Spinal cord (tissue), 10 donors: ENCODE measurements around the gene ORMDL2. TPM values are rescaled to one million over a fixed set of nuclear protein-coding genes. Genes with fewer than 3 reads are reported as not detected.
"Not testable (repeated sequence)": the region's sequence is repeated elsewhere in the genome, so short reads cannot be mapped to it uniquely, and the experiment has no call there.

Source experiments
- DNase-seq, 6 donors: peaks; one replicate each; pipeline versions ENCODE4 v3.0.0 to v3.0.0-alpha.2; 2013 to 2015; ENCODE audit warnings: low spot score in 6 of 6, low read depth in 4 of 6
- H3K27ac ChIP-seq: one replicate; pipeline ENCODE4 v1.5.1; 2013; ENCODE audit warnings: low read depth, low read length, control low read depth
- H3K27me3 ChIP-seq: one replicate; pipeline ENCODE4 v1.6.1; 2013; ENCODE audit warnings: low read length; ENCODE audit not compliant: control insufficient read depth, insufficient read depth
- H3K36me3 ChIP-seq: one replicate; pipeline ENCODE4 v1.6.1; 2013; ENCODE audit warnings: low read length; ENCODE audit not compliant: control insufficient read depth, insufficient read depth
- H3K4me1 ChIP-seq: one replicate; pipeline ENCODE4 v1.6.1; 2013; ENCODE audit warnings: low read length; ENCODE audit not compliant: control insufficient read depth, insufficient read depth
- H3K4me3 ChIP-seq: one replicate; pipeline ENCODE4 v1.5.1; 2013; ENCODE audit warnings: low read depth, low read length, control low read depth
- H3K9me3 ChIP-seq: one replicate; pipeline ENCODE4 v1.6.1; 2013; ENCODE audit warnings: low read length; ENCODE audit not compliant: control insufficient read depth, insufficient read depth
- WGBS: methylation state at CpG from one replicate; pipeline ENCODE4 v1.1.5; 2013; ENCODE audit warnings: missing lambda C conversion rate; ENCODE audit not compliant: insufficient coverage; 5-methylcytosine and 5-hydroxymethylcytosine counted together
- polyA plus RNA-seq, 2 donors: library from polyadenylated mRNA; unstranded; fragments of 120-200 nt; gene quantifications; one replicate each; pipeline ENCODE4 v1.2.1, GENCODE V29; 2013; ENCODE audit not compliant: insufficient read length in 2 of 2
- total RNA-seq, 2 donors: library from RNA; depleted of rRNA in 1 of 2; stranded (reverse); fragments of 120-200 nt in 1 of 2; fragments of >200 nt in 1 of 2; gene quantifications; one replicate each; pipeline versions ENCODE4 v1.2.3 to v1.2.4, GENCODE V29; 2013 to 2014
- donor health status: healthy.

Gene ORMDL2
- total and polyA plus RNA-seq, 4 donors, result 12.6 to 29.9 (median 24.5) TPM

DNA sequence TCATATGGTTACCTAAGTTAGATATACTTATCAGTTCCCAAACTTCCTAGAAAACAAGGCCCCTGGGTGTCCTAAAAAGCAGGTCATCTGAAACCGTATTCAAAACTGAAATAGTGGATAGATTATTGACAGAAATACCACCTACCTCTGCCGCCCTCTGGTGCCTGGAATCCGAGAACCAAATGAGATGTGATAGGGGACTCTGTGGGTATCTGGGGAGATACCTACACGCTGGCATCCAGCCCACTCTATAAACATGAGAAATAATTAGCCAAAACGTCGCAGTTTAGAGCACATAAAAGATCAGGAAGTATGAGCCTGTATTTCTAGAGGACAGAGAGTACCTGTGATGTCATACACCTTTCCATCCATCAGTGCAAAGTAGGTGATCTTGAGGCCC, 4.4 kb downstream of the ORMDL2 start:
- no peaks in the 10 kb centered on the region for H3K9me3 ChIP-seq
- peaks cover 15% of the 10 kb centered on the region for H3K36me3 ChIP-seq
- peaks cover 20% of the 10 kb centered on the region for H3K4me1 ChIP-seq
- DNase-seq, result no peak
- 70% methylated on average over 2 of the region's 6 CpGs for WGBS
- H3K4me3 ChIP-seq, result no peak overlapping the region
- no peaks in the 10 kb centered on the region for H3K27me3 ChIP-seq
- H3K27ac ChIP-seq, result no peak overlapping the region

DNA sequence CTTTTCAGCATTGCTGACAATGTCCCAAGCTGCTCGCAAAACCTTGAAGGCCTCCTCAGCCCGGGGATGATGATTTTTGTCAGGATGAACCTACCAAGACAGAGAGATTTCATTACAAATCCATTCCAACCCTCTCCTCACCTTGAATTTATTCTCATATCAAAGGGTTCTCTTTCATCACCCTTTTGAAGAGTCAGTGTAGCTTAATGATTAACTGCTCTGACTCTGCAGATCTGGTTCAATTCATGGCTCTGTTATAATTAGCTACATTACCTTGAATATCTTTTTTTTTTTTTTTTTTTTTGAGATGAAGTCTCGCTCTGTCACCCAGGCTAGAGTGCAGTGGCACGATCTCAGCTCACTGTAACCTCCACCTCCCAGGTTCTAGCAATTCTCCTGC, 5.6 kb downstream of the ORMDL2 start:
- 93% methylated on average over 2 of the region's 4 CpGs for WGBS
- no peaks in the 10 kb centered on the region for H3K27me3 ChIP-seq
- peaks cover 27% of the 10 kb centered on the region for H3K4me1 ChIP-seq
- no peaks in the 10 kb centered on the region for H3K9me3 ChIP-seq
- no peak overlapping the region for H3K27ac ChIP-seq
- peaks cover 24% of the 10 kb centered on the region for H3K36me3 ChIP-seq
- no peak for DNase-seq
- no peak overlapping the region for H3K4me3 ChIP-seq

DNA sequence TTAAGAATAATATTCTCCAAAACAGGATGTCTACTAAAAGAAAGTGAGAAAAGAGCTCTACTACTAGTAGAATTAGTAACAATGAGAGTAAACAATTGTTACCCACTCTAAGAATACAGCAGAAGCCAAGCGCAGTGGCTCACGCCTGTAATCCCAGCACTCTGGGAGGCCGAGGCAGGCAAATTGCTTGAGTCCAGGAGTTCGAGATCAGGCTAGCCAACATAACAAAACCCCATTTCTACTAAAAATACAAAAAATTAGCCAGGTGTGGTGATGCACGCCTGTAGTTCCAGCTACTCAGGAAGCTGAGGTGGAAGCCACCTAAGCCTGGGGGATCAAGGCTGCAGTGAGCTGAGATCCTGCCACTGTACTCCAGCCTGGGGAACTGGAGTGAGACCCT, 6.9 kb downstream of the ORMDL2 start:
- 93% methylated on average over 3 of the region's 5 CpGs for WGBS
- Histone ChIP-seq H3K36me3 (peaks cover 24% of the 10 kb centered on the region), H3K27ac (no peak overlapping the region), H3K4me3 (no peak overlapping the region), H3K4me1 (peaks cover 34% of the 10 kb centered on the region), H3K9me3 (no peaks in the 10 kb centered on the region), H3K27me3 (no peaks in the 10 kb centered on the region)
- DNase-seq, result no peak

DNA sequence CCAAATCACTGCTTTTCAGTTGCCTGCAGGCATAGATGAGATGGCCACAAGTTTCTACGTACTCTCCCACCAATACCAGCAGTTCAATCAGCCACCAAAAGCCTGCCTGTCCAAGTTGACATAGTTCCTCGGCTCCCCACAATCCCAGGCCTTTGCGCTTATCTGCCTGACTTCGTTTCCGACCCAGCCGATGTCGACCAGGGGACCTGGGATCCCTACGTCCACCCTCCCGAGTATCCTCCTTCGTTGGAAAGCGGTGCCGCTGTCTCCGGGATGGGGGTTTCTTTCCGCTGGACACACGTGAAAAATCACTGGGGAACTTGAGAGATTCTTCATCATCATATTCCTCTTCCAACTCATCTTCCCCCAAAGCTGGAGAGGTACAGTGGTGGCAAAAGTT, 10.0 kb downstream of the ORMDL2 start:
- no peak for DNase-seq
- H3K27ac ChIP-seq, result no peak overlapping the region

DNA sequence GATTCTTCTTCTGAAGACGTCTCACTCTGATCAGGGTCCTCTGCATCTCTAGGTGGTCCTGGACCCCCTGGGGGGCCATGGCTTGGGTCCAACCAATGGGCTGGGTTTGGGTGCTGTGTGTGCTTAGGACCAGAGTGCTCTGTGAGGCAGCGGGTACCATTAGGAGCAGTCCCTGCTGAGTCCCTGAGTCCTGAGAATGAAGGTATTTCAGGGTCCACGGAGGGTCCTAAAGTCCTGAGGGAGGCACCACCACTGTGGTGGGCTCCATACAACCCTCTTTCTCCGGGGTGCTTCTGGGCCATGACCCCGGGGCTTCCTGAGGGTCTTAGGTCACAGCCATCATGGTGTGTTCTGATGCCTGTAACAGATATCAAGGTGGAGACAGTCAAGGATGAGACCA, 10.5 kb downstream of the ORMDL2 start:
- peaks cover 17% of the 10 kb centered on the region for H3K36me3 ChIP-seq
- no peaks in the 10 kb centered on the region for H3K27me3 ChIP-seq
- peak overlapping the region; percentile 72 for H3K4me3 ChIP-seq
- H3K9me3 ChIP-seq, result no peaks in the 10 kb centered on the region
- DNase-seq, result no peak
- 85% methylated on average over 4 of the region's 5 CpGs for WGBS
- H3K4me1 ChIP-seq, result peaks cover 59% of the 10 kb centered on the region
- no peak overlapping the region for H3K27ac ChIP-seq

More for the DNA sequence above, 10.0 kb downstream of the ORMDL2 start:
- Histone ChIP-seq H3K27me3 (no peaks in the 10 kb centered on the region), H3K9me3 (no peaks in the 10 kb centered on the region), H3K4me1 (peaks cover 54% of the 10 kb centered on the region), H3K36me3 (peaks cover 11% of the 10 kb centered on the region), H3K4me3 (no peak overlapping the region)
- 94% methylated on average over 10 of the region's 15 CpGs for WGBS

DNA sequence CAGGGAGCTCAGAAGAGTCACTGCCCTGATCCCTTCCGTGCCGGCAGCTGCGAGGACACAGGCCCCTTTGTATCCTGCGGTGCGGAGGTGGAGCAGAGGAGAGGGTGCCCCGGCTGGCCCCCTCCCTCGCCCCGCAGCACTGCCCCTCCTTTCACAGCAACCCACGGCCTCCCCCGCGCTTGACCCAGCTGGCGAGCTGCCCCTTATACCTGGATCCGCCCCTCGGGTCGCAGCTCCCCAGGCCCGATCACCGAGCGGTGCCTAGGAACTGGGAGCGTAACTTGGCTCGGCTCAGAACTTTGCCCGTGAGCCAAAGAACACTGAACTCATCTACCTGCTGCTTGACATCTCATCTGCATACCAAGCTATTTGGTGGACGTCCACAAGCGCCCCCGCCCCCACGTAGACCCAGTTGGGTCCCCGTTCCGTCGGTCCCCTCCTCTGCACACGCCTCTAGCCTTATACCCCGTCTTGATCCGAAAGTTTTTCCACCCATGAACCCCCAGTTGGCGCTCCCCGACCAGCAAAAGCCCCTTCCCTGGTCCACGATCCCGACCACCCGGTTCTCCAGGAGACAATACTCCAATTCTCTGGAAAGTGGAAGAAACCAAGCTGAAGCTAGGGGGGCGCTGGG, 12.2 kb downstream of the ORMDL2 start:
- peaks cover 27% of the 10 kb centered on the region for H3K36me3 ChIP-seq
- peak overlapping the region; percentile 93 for H3K27ac ChIP-seq
- no peaks in the 10 kb centered on the region for H3K27me3 ChIP-seq
- peaks cover 57% of the 10 kb centered on the region for H3K4me1 ChIP-seq
- H3K9me3 ChIP-seq, result no peaks in the 10 kb centered on the region
- H3K4me3 ChIP-seq, result peak overlapping the region; percentile 72
- 0% methylated on average over 31 of the region's 37 CpGs for WGBS
- peak in 1 of 6 donors; percentile 96 for DNase-seq

DNA sequence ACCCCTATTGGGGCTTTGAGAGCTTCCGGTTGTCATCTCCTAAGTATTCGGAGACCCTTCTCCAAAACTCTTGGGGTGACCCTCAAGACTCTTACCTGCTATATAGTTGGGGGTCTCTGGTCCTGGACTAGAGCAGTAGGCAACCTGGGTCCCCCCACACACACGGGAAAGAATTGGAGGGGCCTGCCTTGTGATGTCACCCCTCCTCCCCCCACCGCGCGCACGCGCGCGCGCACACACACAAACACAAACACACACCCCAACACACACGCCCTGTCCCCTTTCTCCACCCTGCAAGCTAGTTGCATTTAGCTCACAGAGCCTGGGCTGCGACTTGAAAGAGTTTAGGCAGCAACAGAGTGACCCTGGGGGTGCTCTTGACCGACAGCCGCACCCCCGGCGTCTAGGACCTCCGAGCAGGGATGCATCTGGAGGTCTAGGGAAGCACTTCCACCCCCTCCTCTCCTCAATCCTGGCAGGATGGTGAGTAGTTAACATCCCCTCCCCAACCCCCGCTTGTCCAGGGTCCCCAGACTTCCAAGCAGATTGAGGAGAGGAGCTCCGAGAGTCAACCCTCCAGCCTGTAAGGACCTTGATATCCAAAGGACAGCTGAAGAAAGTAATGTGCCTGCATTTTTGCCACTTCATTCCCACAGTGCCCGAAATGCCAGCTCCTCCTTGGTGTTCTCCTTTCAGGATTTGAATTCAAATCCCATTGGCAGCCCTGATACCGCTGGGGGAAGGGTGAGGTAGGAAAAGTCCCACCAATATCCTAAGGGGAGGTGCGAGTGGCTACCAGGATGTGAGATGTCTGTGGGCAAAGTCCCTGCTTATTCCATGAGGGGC, 13.0 kb downstream of the ORMDL2 start:
- Histone ChIP-seq H3K27me3 (no peaks in the 10 kb centered on the region), H3K4me1 (peaks cover 57% of the 10 kb centered on the region), H3K4me3 (peak overlapping the region; percentile 72), H3K36me3 (peaks cover 28% of the 10 kb centered on the region), H3K9me3 (no peaks in the 10 kb centered on the region), H3K27ac (peak overlapping the region; percentile 93)
- peak; percentile 84 to 97 (median 88) for DNase-seq
- WGBS, result 0% methylated on average over 15 of the region's 23 CpGs

DNA sequence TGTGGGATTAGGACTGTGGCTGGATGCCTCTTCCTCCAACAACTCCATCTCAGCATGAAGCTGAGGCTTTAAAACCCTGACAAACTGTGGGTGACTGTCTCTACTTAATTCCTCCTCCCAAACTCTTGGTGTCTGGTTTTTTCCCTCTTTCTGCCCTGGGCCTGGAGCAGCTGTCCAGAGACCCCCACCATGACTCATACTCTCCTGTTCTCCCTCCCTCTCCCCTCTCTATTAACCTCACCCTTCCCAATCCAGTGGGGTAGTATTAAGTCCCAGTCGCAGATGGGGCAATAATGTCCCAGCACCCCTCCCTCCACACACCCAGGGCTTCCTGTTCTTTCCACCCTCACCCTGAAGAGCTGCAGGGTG, 13.6 kb downstream of the ORMDL2 start:
- peaks cover 28% of the 10 kb centered on the region for H3K36me3 ChIP-seq
- H3K27me3 ChIP-seq, result no peaks in the 10 kb centered on the region
- no peak for DNase-seq
- H3K27ac ChIP-seq, result peak overlapping the region; percentile 93
- peak overlapping the region; percentile 72 for H3K4me3 ChIP-seq
- peaks cover 52% of the 10 kb centered on the region for H3K4me1 ChIP-seq
- no CpG with 5 or more reads among the region's 1 CpG for WGBS
- no peaks in the 10 kb centered on the region for H3K9me3 ChIP-seq

DNA sequence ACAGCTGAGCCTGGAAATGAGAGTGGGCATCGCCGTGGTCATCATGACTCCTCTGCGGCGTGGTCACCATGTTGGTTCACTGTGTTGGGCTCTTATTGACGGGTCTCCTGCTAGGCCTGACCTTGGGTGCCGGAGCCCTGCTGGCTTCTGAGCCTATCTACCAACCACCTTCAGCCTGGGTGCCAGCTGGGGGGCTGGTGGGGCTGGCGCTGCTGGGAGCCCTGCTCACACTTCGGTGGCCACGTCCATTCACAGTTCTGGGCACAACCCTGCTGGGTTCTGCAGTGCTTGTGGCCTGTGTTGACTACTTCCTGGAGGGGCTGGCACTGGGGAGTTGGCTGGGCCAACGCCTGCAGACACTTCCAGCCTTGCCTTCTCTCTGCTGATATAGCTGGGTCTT, 15.2 kb downstream of the ORMDL2 start:
- Histone ChIP-seq H3K27ac (no peak overlapping the region), H3K4me3 (no peak overlapping the region), H3K4me1 (peaks cover 37% of the 10 kb centered on the region), H3K27me3 (no peaks in the 10 kb centered on the region), H3K9me3 (no peaks in the 10 kb centered on the region), H3K36me3 (peaks cover 19% of the 10 kb centered on the region)
- 98% methylated on average over 9 of the region's 10 CpGs for WGBS
- no peak for DNase-seq

DNA sequence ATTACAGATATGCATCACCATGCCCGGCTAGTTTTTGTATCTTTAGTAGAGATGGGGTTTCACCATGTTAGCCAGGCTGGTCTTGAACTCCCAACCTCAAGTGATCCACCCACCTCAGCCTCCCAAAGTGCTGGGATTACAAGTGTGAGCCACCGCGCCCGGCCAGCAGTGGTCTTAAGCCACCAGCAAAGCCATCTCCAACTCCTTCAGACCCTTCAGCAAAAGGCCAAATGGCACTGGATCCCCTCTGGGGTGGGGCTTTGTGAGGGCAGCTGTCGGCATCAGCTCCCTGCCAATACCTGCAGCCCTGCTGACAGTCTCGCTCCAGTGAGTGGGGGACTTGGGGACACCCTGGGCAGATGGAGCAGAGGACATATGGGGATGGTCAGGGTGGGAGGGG, 16.6 kb downstream of the ORMDL2 start:
- no CpG with 5 or more reads among the region's 6 CpGs for WGBS
- H3K27ac ChIP-seq, H3K27me3 ChIP-seq, H3K9me3 ChIP-seq, DNase-seq, H3K4me3 ChIP-seq: not testable (repeated sequence)
- H3K36me3 ChIP-seq, result peaks cover 17% of the 10 kb centered on the region
- H3K4me1 ChIP-seq, result peaks cover 26% of the 10 kb centered on the region
